HG03060 (cell line): ENCODE data around the gene KIF1B.

Experiments
- ATAC-seq: cut with Tn5 transposase; IDR thresholded peaks from one replicate; pipeline ENCODE4 v1.9.1; 2021; ENCODE audit warnings: low read depth, moderate number of reproducible peaks; ENCODE audit not compliant: unreplicated experiment

KIF1B gene

DNA sequence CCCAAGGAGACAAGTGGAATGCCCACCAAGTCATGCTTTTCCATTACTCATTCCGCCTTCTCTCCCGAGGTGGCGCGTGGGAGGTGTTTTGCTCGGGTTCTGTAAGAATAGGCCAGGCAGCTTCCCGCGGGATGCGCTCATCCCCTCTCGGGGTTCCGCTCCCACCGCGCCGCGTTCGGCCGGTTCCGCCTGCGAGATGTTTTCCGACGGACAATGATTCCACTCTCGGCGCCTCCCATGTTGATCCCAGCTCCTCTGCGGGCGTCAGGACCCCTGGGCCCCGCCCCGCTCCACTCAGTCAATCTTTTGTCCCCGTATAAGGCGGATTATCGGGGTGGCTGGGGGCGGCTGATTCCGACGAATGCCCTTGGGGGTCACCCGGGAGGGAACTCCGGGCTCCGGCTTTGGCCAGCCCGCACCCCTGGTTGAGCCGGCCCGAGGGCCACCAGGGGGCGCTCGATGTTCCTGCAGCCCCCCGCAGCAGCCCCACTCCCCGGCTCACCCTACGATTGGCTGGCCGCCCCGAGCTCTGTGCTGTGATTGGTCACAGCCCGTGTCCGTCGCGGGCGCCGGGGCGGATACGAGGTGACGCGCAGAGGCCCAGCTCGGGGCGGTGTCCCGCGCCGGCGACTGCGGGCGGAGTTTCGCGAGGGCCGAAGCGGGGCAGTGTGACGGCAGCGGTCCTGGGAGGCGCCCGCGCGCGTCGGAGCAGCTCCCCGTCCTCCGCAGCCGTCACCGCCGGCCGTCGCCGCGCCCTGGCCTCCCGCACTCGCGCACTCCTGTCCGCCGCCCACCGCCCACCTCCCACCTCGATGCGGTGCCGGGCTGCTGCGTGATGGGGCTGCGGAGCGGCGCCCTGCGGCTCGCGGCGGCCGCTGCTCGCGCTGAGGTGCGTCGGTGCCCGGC lies at the start of gene KIF1B:
TSS of gene KIF1B (plus strand) at position 666 of the 906 bp plus-strand sequence. CDS start 21,759 bp downstream, outside the sequence.
- ATAC-seq, result peak; percentile 84

DNA sequence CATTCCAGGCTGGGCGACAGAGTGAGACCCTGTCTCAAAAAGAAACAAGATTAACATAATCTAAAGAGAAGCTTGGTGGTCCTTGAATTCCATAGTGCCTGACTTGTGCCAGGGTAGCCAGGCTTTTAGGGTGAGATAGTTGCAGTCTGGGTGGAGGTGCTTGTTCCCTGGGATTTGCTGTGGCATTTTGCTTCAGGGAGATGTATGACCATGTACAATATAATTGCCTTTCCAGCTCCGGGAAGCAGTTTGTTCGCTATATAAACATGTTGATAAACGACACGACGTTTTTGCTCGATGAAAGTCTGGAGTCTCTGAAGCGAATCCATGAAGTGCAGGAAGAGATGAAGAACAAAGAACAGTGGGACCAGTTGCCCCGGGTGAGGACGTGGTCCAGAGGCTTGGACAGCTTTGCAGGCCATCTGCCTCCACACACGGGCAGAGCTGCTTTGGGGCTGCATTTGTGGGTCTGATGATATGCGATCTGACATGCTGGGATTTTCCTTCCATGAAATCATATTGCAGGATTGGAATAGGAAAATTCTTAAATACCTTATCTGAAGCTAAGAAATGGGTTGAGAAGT lies 49.4 kb upstream of the KIF1B start:
- no peak for ATAC-seq

DNA sequence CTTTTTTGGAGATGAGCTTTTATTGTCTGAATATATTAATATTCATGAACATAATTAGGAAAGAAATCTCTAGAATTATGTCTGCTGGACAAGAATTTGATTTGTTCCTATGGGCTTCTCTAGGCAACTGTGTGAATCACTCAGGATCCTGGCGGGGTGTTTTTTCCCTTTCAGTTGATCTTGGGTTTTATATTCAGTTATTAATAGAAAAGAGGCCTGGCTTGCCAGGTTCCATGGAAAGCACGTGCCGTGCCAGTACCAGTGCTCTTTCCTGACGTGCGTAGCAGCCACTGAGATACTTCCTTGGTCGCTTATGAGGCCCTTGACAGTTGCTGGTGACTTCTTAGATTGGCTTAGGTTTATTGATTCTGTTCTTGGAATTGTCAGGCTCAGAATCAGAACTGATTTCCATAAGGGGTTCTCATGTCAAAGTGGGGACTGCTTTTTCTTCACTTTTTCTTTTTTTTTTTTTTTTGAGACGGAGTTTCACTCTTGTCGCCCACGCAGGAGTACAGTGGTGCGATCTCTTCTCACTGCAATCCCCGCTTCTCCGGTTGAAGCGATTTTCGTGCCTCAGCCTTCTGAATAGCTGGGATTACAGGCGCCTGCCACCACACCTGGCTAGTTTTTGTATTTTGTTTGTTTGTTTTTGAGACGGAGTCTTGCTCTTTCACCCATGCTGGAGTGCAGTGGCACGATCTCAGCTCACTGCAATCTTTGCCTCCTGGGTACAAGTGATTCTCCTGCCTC lies 48.7 kb upstream of the KIF1B start:
- ATAC-seq, result no peak

DNA sequence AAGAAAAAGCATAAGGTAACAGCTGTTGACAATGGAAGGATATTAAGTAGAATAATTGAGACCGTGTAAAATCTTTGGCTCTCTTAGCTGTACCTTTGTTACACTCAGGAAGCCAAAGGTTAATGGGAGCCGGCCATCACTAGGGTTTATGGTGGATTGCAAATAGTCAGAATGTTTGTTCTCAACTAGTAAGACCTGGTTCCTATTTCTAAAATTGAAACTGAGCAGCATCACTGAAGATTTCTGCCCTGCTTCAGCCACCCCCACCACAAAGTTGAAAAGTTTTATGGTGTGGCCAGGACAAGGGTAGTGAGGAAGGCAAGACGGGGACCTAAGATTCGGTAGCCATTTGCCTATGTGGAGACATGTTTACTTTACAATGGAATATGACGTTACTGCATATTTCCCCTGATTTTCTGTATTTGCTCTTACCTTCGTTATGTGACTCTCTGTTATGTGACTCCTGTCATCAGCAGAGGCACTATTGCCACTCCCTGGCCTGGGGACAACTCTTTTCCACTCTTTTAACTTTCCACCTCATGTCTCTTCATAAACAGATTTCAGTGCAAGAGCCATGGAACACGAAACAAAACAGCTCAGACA lies 41.4 kb upstream of the KIF1B start:
- no peak for ATAC-seq

GRCh38 chr1:10170239-10170574 lies 40.2 kb upstream of the KIF1B start:
- no peak for ATAC-seq

- no peak for ATAC-seq
These were observed 39.1 kb upstream of the KIF1B start for GRCh38 chr1:10171105-10171767.

GRCh38 chr1:10171995-10172669 lies 38.2 kb upstream of the KIF1B start:
- no peak for ATAC-seq

DNA sequence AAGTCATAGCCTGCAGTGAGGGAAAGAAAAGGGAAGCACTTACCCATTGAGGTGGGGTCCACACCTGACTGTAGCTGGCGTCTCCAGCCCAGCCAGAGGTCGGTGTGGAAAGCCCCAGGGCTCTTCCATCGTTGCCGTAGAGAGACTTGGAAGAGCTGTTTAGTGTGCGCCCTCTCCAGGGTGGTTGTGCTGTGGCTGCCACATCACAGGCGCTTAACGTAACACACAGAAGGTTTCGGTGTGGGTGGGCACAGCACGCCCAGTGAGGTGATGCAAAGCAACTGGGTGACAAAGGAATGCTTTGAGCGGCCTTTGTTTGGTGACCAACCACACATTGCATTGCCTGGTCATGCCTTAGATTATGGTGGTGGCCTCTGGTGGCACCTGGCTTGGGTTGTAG lies 36.8 kb upstream of the KIF1B start:
- no peak for ATAC-seq

DNA sequence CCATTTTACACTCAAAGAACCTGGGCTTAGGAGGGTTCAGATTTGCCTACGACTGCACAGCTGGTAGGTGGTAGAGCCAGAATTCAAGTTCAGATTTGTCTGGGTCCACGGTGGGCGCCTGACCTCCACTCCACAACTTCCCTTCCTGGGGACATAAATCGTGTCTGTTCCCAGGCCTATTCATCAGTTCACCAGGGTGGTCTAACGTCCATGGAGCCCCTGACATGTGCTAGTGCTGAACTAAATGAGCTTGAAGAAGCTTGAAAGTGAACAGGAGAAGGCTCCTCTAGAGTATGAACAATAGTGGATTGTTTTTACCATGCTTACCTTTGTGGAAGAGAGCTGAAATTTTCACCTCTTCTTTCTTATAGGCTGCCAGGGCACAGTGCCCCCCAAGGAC lies 32.5 kb upstream of the KIF1B start:
- ATAC-seq, result no peak

- ATAC-seq, result no peak
These were observed 31.6 kb upstream of the KIF1B start for GRCh38 chr1:10178597-10179405.

DNA sequence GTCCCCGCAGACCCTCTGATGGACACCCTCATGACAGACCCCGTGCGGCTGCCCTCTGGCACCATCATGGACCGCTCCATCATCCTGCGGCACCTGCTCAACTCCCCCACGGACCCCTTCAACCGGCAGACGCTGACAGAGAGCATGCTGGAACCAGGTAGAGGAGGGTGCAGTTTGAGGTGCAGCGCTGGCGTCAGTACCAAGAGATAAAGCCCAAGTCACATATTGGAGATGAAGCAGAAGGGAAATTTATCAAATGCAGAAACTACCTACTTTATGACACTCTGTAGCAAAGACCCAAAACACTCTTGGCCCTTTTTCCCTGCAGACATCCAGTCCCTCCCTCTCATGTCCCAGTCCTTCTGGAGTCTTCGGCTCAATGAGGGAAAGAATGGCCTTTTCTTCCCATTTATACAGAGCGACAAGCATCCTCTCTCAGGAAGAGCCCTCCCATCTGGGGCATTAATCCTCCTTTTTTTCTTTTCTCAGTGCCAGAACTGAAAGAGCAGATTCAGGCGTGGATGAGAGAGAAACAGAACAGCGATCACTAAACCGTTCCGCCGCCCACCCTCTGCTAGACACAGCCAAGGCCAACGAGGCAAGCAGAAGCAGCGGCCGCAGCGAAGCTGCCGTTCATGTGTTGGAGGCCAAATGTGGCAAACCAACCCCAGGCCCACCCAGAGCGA lies 30.8 kb upstream of the KIF1B start:
- no peak for ATAC-seq

GRCh38 chr1:10181154-10181553 lies 29.2 kb upstream of the KIF1B start:
- ATAC-seq, result no peak

DNA sequence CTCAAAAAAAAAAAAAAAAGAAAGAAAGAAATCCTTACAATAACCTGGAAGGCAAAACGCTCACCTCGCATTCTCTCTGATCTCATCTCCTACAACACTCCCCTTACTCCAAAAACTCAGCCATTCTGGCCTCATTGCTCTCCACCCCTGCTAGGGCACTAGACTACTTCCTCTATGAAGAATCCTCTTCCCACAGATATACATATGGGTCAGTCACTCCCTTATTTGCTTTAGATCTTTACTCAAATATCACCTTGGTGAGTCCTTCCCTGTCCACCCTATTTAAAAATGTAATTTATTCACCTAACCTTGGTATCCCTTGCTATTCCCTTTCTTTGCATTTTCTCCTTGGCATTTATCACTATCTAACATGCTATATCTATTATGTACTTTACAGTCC lies 24.6 kb upstream of the KIF1B start:
- ATAC-seq, result no peak

GRCh38 chr1:10186331-10187025 lies 23.9 kb upstream of the KIF1B start:
- no peak for ATAC-seq

DNA sequence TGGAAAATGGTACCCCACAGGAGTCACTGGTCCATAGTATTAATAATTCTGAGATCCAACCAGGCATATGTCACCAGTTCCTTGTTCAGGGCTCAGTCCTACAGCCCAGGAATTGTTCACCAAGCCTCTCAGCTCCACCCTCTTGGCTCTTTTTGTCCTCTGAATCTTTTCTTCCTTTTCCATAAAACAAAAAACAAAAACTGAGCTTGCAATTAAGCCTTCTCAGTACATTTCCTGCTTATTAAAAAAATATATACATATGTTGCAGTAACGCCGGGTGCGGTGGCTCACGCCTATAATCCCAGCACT lies 23.4 kb upstream of the KIF1B start:
- ATAC-seq, result no peak

DNA sequence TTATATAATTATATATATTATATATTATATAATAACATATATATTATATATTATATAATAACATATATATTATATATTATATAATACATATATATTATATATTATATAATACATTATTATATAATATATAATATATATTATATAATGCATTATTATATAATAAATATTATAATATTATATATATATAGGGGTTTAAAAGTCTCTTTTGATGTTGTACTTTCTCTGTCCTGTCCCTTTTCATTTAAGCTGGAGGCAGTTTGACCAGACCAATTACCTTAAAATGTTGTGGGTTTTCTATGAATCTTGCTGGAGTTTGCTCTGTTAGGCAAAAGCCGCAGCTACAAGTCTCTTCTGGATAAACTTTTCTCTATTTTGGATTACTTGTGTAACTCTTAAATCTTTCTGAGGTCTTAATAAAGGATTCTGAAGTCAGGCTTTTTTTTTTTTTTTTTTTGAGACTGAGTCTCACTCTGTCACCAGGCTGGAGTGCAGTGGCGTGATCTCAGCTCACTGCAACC lies 22.2 kb upstream of the KIF1B start:
- no peak for ATAC-seq

GRCh38 chr1:10189659-10190058 lies 20.7 kb upstream of the KIF1B start:
- no peak for ATAC-seq

- ATAC-seq, result no peak
These were observed 18.1 kb upstream of the KIF1B start for GRCh38 chr1:10192263-10192662.
